SKM-1 (cell line): ENCODE measurements around the gene PPP6R2.

Source experiments
- DNase-seq: peaks from one replicate; lab custom pipeline; 2025; ENCODE audit not compliant: unreplicated experiment; lab: John Stamatoyannopoulos, UW

The PPP6R2 gene

GRCh38 chr22:50443801-50444625, 100.9 kb downstream of the PPP6R2 start:
- DNase-seq, result no peak

- DNase-seq, result no peak
Measured at GRCh38 chr22:50444663-50445062, 101.5 kb downstream of the PPP6R2 start.

GRCh38 chr22:50445071-50445879, 102.1 kb downstream of the PPP6R2 start:
- no peak for DNase-seq

- DNase-seq, result no peak
Measured at GRCh38 chr22:50445880-50446707, 103.0 kb downstream of the PPP6R2 start.

- no peak for DNase-seq
Measured at GRCh38 chr22:50446708-50447575, 103.8 kb downstream of the PPP6R2 start.

GRCh38 chr22:50447576-50448551, 104.7 kb downstream of the PPP6R2 start:
- no peak for DNase-seq

GRCh38 chr22:50452649-50453048, 109.5 kb downstream of the PPP6R2 start:
- no peak for DNase-seq

GRCh38 chr22:50454556-50455075, 111.5 kb downstream of the PPP6R2 start:
- DNase-seq, result no peak

GRCh38 chr22:50455201-50455600, 112.1 kb downstream of the PPP6R2 start:
- no peak for DNase-seq

GRCh38 chr22:50456026-50456425, 112.9 kb downstream of the PPP6R2 start:
- no peak for DNase-seq

GRCh38 chr22:50456466-50457234, 113.5 kb downstream of the PPP6R2 start:
- no peak for DNase-seq

GRCh38 chr22:50459016-50459415, 115.9 kb downstream of the PPP6R2 start:
- DNase-seq, result no peak

- no peak for DNase-seq
Measured at GRCh38 chr22:50459496-50460140, 116.5 kb downstream of the PPP6R2 start.

- no peak for DNase-seq
Measured at GRCh38 chr22:50460938-50461337, 117.8 kb downstream of the PPP6R2 start.

GRCh38 chr22:50461536-50461935, 118.4 kb downstream of the PPP6R2 start:
- no peak for DNase-seq

- DNase-seq, result no peak
Measured at GRCh38 chr22:50461979-50462540, 118.9 kb downstream of the PPP6R2 start.

GRCh38 chr22:50463188-50463900, 120.2 kb downstream of the PPP6R2 start:
- no peak for DNase-seq
